H9 (cell line): Measurements from ENCODE around the gene VSX1. TPM values are rescaled to one million over a fixed set of nuclear protein-coding genes. Genes with fewer than 3 reads are reported as not detected.

ENCODE experiments used
- DNase-seq: peaks from one replicate; pipeline ENCODE4 v3.0.0-alpha.2; 2017
- H2AFZ ChIP-seq: one replicate; pipeline ENCODE4 v1.6.1; 2013; ENCODE audit warnings: mild to moderate bottlenecking, low read length, control low read depth, moderate library complexity
- H2AK5ac ChIP-seq: 2 replicates; pipeline ENCODE4 v1.6.1; 2013; ENCODE audit warnings: low read length, control low read depth, mixed read lengths; ENCODE audit not compliant: insufficient read length
- H2BK120ac ChIP-seq: one replicate; pipeline ENCODE4 v1.6.1; 2013; ENCODE audit warnings: low read depth, mild to moderate bottlenecking, low read length, control low read depth, inconsistent platforms; ENCODE audit not compliant: poor library complexity, severe bottlenecking
- H2BK12ac ChIP-seq: 2 replicates; pipeline ENCODE4 v1.6.1; 2013; ENCODE audit warnings: low read length, control low read depth, mixed read lengths, low read depth; ENCODE audit not compliant: insufficient read length
- H2BK15ac ChIP-seq: 2 replicates; pipeline ENCODE4 v1.6.1; 2013; ENCODE audit warnings: low read depth, low read length, control low read depth
- H2BK20ac ChIP-seq: one replicate; pipeline ENCODE4 v1.6.1; 2013; ENCODE audit warnings: low read depth, mild to moderate bottlenecking, low read length, control low read depth, inconsistent platforms; ENCODE audit not compliant: poor library complexity, severe bottlenecking
- H2BK5ac ChIP-seq: 2 replicates; pipeline ENCODE4 v1.6.1; 2013; ENCODE audit warnings: low read length, control low read depth, mixed read lengths; ENCODE audit not compliant: insufficient read length
- H3K14ac ChIP-seq: 2 replicates; pipeline ENCODE4 v1.6.1; 2013; ENCODE audit warnings: low read length, control low read depth; ENCODE audit not compliant: insufficient read depth
- H3K18ac ChIP-seq: 2 replicates; pipeline ENCODE4 v1.6.1; 2013; ENCODE audit warnings: low read depth, mild to moderate bottlenecking, mixed read lengths, low read length, control low read depth; ENCODE audit not compliant: insufficient read length
- H3K23ac ChIP-seq: 2 replicates; pipeline ENCODE4 v1.6.1; 2013; ENCODE audit warnings: low read length, control low read depth, mixed read lengths, low read depth; ENCODE audit not compliant: insufficient read length
- H3K23me2 ChIP-seq: 2 replicates; pipeline ENCODE4 v1.6.1; 2013; ENCODE audit warnings: low read depth, mild to moderate bottlenecking, mixed read lengths, low read length, control low read depth; ENCODE audit not compliant: insufficient read length, poor library complexity, severe bottlenecking
- H3K27ac ChIP-seq: 2 replicates; pipeline ENCODE4 v1.5.1; 2013; ENCODE audit warnings: low read length, control low read depth, mixed read lengths, low read depth; ENCODE audit not compliant: insufficient read length
- H3K27me3 ChIP-seq: 2 replicates; pipeline ENCODE4 v1.6.1; 2013; ENCODE audit warnings: low read length, control low read depth, inconsistent platforms; ENCODE audit not compliant: insufficient read depth
- H3K4ac ChIP-seq: 2 replicates; pipeline ENCODE4 v1.6.1; 2013; ENCODE audit warnings: low read depth, mild to moderate bottlenecking, control low read depth, inconsistent platforms, low read length, moderate library complexity
- H3K4me1 ChIP-seq: 2 replicates; pipeline ENCODE4 v1.6.1; 2013; ENCODE audit warnings: low read length, control low read depth, inconsistent platforms; ENCODE audit not compliant: insufficient read depth
- H3K4me2 ChIP-seq: 2 replicates; pipeline ENCODE4 v1.6.1; 2013; ENCODE audit warnings: low read length, control low read depth, mixed read lengths; ENCODE audit not compliant: insufficient read length, insufficient read depth
- H3K56ac ChIP-seq: 2 replicates; pipeline ENCODE4 v1.6.1; 2013; ENCODE audit warnings: low read depth, mild to moderate bottlenecking, mixed read lengths, low read length, control low read depth; ENCODE audit not compliant: insufficient read length
- H3K79me1 ChIP-seq: 2 replicates; pipeline ENCODE4 v1.6.1; 2013; ENCODE audit warnings: low read depth, mild to moderate bottlenecking, moderate library complexity, low read length, control low read depth, inconsistent platforms; ENCODE audit not compliant: insufficient read depth, poor library complexity, severe bottlenecking
- H3K79me2 ChIP-seq: 2 replicates; pipeline ENCODE4 v1.6.1; 2013; ENCODE audit warnings: low read length, control low read depth, inconsistent platforms; ENCODE audit not compliant: insufficient read depth
- H3K9ac ChIP-seq: 2 replicates; pipeline ENCODE4 v1.6.1; 2013; ENCODE audit warnings: low read length, control low read depth, mixed read lengths; ENCODE audit not compliant: insufficient read length; ENCODE audit errors: extremely low read depth
- H3K9me3 ChIP-seq: one replicate; pipeline ENCODE4 v1.6.1; 2013; ENCODE audit warnings: low read depth, low read length, inconsistent platforms; ENCODE audit not compliant: control insufficient read depth
- H3T11ph ChIP-seq: one replicate; pipeline ENCODE4 v1.6.1; 2013; ENCODE audit warnings: mild to moderate bottlenecking, low read length, control low read depth, inconsistent platforms
- H4K20me1 ChIP-seq: one replicate; pipeline ENCODE4 v1.6.1; 2013; ENCODE audit not compliant: control insufficient read depth, insufficient read length, insufficient read depth
- H4K5ac ChIP-seq: 2 replicates; pipeline ENCODE4 v1.6.1; 2013; ENCODE audit warnings: low read depth, mild to moderate bottlenecking, mixed read lengths, low read length, control low read depth; ENCODE audit not compliant: insufficient read length
- H4K8ac ChIP-seq: replicated peaks from 2 replicates; pipeline ENCODE4 v1.6.1; 2013; ENCODE audit warnings: low read length, control low read depth, mixed read lengths, low read depth; ENCODE audit not compliant: insufficient read length
- H4K91ac ChIP-seq: 2 replicates; pipeline ENCODE4 v1.6.1; 2013; ENCODE audit warnings: low read depth, mild to moderate bottlenecking, moderate library complexity, mixed read lengths, low read length, control low read depth; ENCODE audit not compliant: insufficient read length
- H3K27ac Mint-ChIP-seq, 3 experiments: 2 replicates in 2 of 3; 3 replicates in 1 of 3; pipeline ENCODE4 v1.8.0; 2020 to 2021; ENCODE audit warnings: mixed read lengths in 3 of 3, mild to moderate bottlenecking in 1 of 3, moderate library complexity in 1 of 3
- H3K27me3 Mint-ChIP-seq: 2 replicates; pipeline ENCODE4 v1.8.0; 2021; ENCODE audit warnings: low read depth, mild to moderate bottlenecking, moderate library complexity, mixed read lengths
- H3K36me3 Mint-ChIP-seq, 3 experiments: 2 replicates in 2 of 3; 3 replicates in 1 of 3; pipeline ENCODE4 v1.8.0; 2020 to 2021; ENCODE audit warnings: low read depth in 3 of 3, mixed read lengths in 3 of 3; ENCODE audit not compliant: insufficient read depth in 1 of 3
- H3K4me1 Mint-ChIP-seq, 2 experiments: 2 replicates each; pipeline ENCODE4 v1.8.0; 2020; ENCODE audit warnings: mixed read lengths in 2 of 2
- H3K4me3 Mint-ChIP-seq, 2 experiments: 2 replicates in 1 of 2; 3 replicates in 1 of 2; pipeline ENCODE4 v1.8.0; 2020 to 2021; ENCODE audit warnings: mild to moderate bottlenecking in 2 of 2, mixed read lengths in 2 of 2, moderate library complexity in 1 of 2
- H3K9me3 Mint-ChIP-seq, 2 experiments: 2 replicates in 1 of 2; 3 replicates in 1 of 2; pipeline ENCODE4 v1.8.0; 2020; ENCODE audit warnings: mild to moderate bottlenecking in 2 of 2, mixed read lengths in 2 of 2, moderate library complexity in 1 of 2
- WGBS: extraction: QIAGEN DNeasy Blood & Tissue Kit; methylation state at CpG from one replicate; pipeline ENCODE4 v1.1.7; 2013; ENCODE audit warnings: missing lambda C conversion rate, low lambda C conversion rate, mixed read lengths; ENCODE audit not compliant: insufficient read length; ENCODE audit errors: extremely low coverage; 5-methylcytosine and 5-hydroxymethylcytosine counted together
- total RNA-seq: library from RNA; stranded (reverse); gene quantifications from 2 replicates; pipeline ENCODE4 v1.2.1, GENCODE V29; 2021
- TF ChIP-seq, protein P1 (sequence below): fragments of 200-600 bp; sonication (generic); conservative IDR thresholded peaks from 3 replicates; pipeline ENCODE4 v1.8.0; 2021; ENCODE audit warnings: antibody characterized with exemption, mild to moderate bottlenecking

The VSX1 gene
- total RNA-seq, 1 experiment from 2014 or later, result not detected

DNA sequence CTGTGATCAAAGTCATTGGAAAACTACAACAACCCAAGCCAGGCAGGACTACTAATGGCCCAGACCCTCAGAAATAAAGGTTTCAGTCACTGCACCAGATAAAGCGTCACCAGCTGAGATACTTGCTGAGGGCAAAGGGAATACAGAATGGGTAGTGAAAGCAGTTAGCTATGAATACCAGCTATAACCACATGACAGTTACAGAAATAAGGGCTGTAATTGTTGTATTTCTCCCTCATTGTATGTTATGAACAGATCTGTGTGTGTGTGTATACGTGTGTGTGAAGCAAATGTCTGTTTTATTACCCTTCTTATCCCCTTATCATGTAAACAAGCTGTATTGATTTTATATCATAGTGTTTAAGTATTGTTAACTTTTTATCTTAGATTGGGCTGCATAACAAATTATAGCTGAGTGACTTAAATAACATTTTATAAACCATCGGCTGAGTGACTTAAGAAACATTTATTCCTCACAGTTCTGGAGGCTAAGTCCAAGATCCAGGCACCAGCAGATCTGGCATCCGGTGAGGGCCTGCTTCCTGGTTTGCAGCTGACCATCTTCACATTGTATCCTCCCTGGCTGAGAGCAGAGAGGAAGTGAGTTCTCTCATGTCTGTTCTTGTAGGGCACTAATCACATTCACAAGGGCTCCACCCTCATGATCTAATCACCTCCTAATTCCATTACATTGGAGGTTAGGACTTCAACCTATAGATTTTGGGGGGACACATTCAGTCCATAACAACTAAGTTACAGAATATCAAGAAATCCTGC is 46.0 kb upstream of the VSX1 start:
- H3K27me3 ChIP-seq, result no peaks in the 10 kb centered on the region
- no peak overlapping the region for H2AK5ac ChIP-seq
- no peaks in the 10 kb centered on the region for H4K20me1 ChIP-seq
- no peaks in the 10 kb centered on the region for H3K4me1 Mint-ChIP-seq
- H3K4ac ChIP-seq, result no peak overlapping the region
- H2BK120ac ChIP-seq, result no peak overlapping the region
- no peak for DNase-seq
- H3K79me1 ChIP-seq, result no peaks in the 10 kb centered on the region
- H4K91ac ChIP-seq, result no peak overlapping the region
- no peak overlapping the region for H3K23ac ChIP-seq
- no peak overlapping the region for H2BK15ac ChIP-seq
- H3K9ac ChIP-seq, result no peak overlapping the region
- H2AFZ ChIP-seq, result no peak overlapping the region
- no peak overlapping the region for H3K56ac ChIP-seq
- no peak overlapping the region for H2BK12ac ChIP-seq
- H3K79me2 ChIP-seq, result no peaks in the 10 kb centered on the region
- H3K27ac ChIP-seq, result no peak overlapping the region
- no peak overlapping the region for H4K5ac ChIP-seq
- no peak overlapping the region for H4K8ac ChIP-seq
- no CpG with 5 or more reads among the region's 4 CpGs for WGBS
- no peaks in the 10 kb centered on the region for H3K36me3 Mint-ChIP-seq
- H3K27ac Mint-ChIP-seq, result no peak overlapping the region
- no peak overlapping the region for H3K4me3 Mint-ChIP-seq
- no peaks in the 10 kb centered on the region for H3K23me2 ChIP-seq
- no peak overlapping the region for H3K14ac ChIP-seq
- H3K18ac ChIP-seq, result no peak overlapping the region
- no peaks in the 10 kb centered on the region for H3K9me3 ChIP-seq
- TF ChIP-seq, protein P1, sequence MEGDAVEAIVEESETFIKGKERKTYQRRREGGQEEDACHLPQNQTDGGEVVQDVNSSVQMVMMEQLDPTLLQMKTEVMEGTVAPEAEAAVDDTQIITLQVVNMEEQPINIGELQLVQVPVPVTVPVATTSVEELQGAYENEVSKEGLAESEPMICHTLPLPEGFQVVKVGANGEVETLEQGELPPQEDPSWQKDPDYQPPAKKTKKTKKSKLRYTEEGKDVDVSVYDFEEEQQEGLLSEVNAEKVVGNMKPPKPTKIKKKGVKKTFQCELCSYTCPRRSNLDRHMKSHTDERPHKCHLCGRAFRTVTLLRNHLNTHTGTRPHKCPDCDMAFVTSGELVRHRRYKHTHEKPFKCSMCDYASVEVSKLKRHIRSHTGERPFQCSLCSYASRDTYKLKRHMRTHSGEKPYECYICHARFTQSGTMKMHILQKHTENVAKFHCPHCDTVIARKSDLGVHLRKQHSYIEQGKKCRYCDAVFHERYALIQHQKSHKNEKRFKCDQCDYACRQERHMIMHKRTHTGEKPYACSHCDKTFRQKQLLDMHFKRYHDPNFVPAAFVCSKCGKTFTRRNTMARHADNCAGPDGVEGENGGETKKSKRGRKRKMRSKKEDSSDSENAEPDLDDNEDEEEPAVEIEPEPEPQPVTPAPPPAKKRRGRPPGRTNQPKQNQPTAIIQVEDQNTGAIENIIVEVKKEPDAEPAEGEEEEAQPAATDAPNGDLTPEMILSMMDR, result no peak
- no peak overlapping the region for H3K4me2 ChIP-seq
- no peak overlapping the region for H2BK20ac ChIP-seq
- H3T11ph ChIP-seq, result no peak overlapping the region
- H3K4me1 ChIP-seq, result no peaks in the 10 kb centered on the region
- peaks cover 4% of the 10 kb centered on the region; the same call in 1 of the 2 replicates for H3K27me3 Mint-ChIP-seq
- H2BK5ac ChIP-seq, result no peak overlapping the region
- H3K9me3 Mint-ChIP-seq, result peaks cover 0 to 4% of the 10 kb centered on the region in 2 experiments; a peak in 2 of 5 replicates
